ENCODE data around the gene TMSB10.

The TMSB10 gene

DNA sequence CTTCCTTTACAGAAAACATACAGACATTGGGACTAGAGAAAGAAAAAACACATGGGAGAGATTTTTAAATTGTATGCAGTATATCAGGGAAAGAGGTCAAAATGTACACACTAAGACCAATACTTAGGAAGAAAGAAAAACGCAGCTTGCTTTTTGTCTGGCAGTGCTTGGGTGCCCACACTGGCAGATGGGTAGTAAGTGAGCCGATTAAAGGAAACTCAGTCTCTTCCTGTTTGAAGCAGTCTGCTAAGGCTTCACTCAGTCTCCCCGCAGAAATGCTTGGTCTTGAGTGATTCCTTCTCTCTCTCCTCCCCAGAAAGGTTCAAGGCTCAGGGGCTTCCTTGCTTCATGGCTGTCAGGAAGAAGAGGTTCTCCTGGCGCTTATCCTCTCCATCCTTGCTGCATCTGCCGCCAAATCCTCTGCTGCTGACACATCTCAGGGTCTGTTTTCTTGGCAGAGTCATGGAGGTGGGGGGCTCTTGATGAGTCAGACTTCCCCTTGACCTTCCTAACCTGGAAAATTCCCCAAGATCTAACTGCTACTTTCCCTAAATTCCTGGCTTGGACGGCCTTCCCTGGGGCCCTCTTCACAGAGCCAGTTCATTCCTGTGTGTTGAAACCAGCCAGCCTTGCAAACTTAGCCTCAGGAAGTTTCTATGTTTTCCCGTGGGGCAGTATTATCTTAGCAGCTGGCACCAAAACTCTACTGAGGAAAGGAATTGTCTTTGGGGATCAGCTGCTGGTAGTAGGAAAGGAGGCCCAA lies 10.5 kb upstream of the TMSB10 start:
- peak; percentile 73 for DNase-seq (ENCODE audit: low read depth)
- TF ChIP-seq, protein P1, sequence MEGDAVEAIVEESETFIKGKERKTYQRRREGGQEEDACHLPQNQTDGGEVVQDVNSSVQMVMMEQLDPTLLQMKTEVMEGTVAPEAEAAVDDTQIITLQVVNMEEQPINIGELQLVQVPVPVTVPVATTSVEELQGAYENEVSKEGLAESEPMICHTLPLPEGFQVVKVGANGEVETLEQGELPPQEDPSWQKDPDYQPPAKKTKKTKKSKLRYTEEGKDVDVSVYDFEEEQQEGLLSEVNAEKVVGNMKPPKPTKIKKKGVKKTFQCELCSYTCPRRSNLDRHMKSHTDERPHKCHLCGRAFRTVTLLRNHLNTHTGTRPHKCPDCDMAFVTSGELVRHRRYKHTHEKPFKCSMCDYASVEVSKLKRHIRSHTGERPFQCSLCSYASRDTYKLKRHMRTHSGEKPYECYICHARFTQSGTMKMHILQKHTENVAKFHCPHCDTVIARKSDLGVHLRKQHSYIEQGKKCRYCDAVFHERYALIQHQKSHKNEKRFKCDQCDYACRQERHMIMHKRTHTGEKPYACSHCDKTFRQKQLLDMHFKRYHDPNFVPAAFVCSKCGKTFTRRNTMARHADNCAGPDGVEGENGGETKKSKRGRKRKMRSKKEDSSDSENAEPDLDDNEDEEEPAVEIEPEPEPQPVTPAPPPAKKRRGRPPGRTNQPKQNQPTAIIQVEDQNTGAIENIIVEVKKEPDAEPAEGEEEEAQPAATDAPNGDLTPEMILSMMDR (IDR thresholded peaks at IDR 0.05; ENCODE audit: low read length, missing control alignments) = no peak
- no peak overlapping the region for H3K4me3 ChIP-seq (replicated peaks; ENCODE audit: low read depth, low read length)

DNA sequence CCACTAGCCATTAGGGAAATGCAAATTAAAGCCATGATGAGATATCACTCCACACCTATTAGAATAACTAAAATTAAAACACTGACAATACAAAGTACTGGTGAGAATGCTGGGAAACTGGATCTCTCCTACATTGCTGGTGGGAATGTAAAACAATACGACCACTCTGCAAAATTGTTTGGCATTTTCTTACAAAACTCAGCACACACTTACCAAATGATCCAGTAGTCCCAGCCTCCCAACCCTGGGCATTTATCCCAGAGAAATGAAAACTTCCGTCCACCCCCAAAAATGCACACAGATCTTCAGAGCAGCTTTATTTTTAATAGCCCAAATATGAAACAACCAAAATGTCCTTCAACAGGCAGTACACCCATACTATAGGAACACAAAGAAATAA lies 8.9 kb upstream of the TMSB10 start:
- TF ChIP-seq, protein P1 (IDR thresholded peaks at IDR 0.05; ENCODE audit: low read length, missing control alignments) = no peak
- no peak for DNase-seq (ENCODE audit: low read depth)

DNA sequence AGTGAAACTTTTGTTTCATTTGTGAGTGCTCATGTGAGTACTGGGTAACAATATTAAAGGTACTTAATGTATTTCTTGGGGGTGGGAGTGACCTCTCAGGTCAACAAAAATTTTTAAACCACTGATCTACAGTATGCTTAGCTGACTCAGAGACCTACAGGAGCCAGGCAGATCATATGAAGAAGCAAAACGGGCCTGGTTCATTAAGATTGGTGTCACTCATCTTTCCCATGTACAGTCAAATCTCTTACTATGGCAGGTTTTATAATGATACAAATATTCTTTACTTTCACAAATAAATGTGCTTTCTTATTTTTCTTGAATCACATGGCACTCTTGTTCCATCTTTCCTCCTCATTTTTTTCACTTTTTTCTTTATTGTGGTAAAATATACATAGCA lies 7.7 kb upstream of the TMSB10 start:
- TF ChIP-seq, protein P1 (IDR thresholded peaks at IDR 0.05; ENCODE audit: low read length, missing control alignments) = no peak
- no peak for DNase-seq (ENCODE audit: low read depth)

More for the DNA sequence above, 8.9 kb upstream of the TMSB10 start:
- no peak overlapping the region for H3K4me3 ChIP-seq (replicated peaks; ENCODE audit: low read depth, low read length)

DNA sequence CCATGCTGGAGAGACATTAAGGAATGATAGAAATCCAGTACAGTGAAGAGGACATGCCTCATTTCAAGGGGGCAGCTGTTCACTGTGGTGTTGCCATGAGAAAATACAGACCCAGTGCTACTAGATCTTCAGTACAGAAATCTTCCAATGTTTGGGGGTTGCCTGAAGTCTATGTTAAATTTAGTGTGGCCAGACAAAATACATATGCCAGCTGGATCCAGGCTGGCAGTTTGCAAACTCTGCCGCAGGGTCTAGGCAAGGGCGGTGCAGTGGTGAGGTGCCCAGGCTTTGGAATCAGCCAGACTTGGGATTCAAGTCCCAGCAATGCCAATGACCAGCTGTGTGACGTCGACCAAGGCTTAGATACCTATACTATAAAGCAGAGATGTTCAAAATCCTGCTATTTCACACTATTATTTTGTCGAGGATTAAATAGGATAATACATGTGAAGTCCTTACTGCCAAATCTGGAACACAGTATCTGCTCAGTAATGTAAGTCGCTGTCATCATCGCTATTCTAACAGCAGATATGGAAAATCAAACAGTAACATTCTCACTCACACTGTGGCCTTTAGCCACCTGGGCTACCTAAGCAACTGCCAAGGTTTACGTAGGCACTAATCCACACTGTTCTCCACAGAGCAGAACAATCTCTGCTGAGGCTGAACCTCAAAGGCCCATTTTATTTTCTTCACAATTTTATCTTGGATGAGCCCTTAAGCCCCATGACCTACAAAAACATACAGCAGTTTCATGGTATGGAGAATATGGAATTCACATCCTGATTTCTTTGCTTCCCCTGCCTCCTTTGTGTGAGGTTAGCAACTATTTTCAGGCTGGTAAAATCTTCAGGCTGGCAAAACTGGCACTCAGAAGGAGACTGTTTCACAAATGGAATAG lies 5.9 kb upstream of the TMSB10 start:
- DNase-seq (ENCODE audit: low read depth) = no peak
- H3K4me3 ChIP-seq (replicated peaks; ENCODE audit: low read depth, low read length) = no peak overlapping the region
- TF ChIP-seq, protein P1 (IDR thresholded peaks at IDR 0.05; ENCODE audit: low read length, missing control alignments) = no peak

More for the DNA sequence above, 7.7 kb upstream of the TMSB10 start:
- no peak overlapping the region for H3K4me3 ChIP-seq (replicated peaks; ENCODE audit: low read depth, low read length)

DNA sequence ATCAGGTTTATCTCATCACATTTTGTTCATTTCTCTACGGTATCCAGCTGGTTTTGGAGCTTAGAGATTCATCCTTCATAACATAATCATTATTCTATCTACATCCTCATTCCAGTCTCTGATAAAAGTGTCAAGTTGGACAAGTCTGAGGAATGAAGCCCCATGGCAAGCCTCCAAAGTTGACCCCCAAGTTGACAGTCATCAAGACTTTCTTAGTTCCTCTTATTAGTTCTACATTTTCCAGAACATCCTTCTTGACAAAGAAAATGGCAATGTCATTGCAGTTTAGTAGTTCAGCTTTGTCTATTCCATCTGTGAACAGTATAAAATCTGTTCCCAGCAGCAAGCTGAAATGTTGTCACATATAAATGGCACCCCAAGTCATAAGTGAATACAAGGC lies 4.5 kb upstream of the TMSB10 start:
- TF ChIP-seq, protein P1 (IDR thresholded peaks at IDR 0.05; ENCODE audit: low read length, missing control alignments) = no peak
- no peak for DNase-seq (ENCODE audit: low read depth)
- no peak overlapping the region for H3K4me3 ChIP-seq (replicated peaks; ENCODE audit: low read depth, low read length)

DNA sequence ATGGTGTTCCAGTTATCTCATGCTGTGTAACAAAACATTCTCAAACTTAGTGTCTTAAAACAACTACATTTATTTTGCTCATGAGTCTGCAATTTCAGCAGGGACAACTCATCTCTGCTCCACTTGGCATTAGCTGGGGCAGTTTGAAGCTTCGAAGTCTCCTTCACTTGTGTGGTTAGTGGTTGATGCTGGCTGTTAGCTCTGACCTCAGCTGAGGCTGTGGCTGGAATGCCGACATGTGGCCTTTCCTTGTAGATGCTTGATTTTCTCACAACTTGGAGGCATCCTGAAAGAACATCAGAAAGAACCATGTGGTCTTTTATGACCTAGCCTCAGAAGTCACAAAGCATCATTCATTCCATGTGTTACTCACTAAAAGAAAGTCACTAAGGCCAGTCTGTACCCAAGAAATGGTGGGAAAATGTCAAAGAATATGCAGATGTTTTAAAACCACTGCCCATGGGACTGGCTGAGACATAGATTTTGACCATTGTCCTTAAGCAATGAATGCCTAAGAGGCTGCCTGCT lies 3.8 kb upstream of the TMSB10 start:
- TF ChIP-seq, protein P1 (IDR thresholded peaks at IDR 0.05; ENCODE audit: low read length, missing control alignments) = no peak
- peak; percentile 51 for DNase-seq (ENCODE audit: low read depth)
- no peak overlapping the region for H3K4me3 ChIP-seq (replicated peaks; ENCODE audit: low read depth, low read length)
